Lower leg skin (tissue), 4 donors: ENCODE data around the gene ADIRF. TPM values are rescaled to one million over a fixed set of nuclear protein-coding genes. Genes with fewer than 3 reads are reported as not detected.

Experiments used
- DNase-seq, 2 donors: peaks; one replicate each; pipeline ENCODE4 v3.0.0-alpha.2; 2019; ENCODE audit warnings: low spot score in 2 of 2
- H3K4me3 ChIP-seq: fragments of 200-600 bp; sonication (generic); 2 replicates; pipeline ENCODE4 v1.5.1; 2017; ENCODE audit warnings: mild to moderate bottlenecking, low read depth; ENCODE audit not compliant: poor library complexity, severe bottlenecking
- CTCF ChIP-seq, 3 donors: fragments of 450-650 bp; IDR thresholded peaks; one replicate each; pipeline ENCODE4 v1.5.1; 2016; ENCODE audit warnings: antibody characterized with exemption in 3 of 3, mild to moderate bottlenecking in 3 of 3, moderate library complexity in 2 of 3
- POLR2A ChIP-seq, 2 donors: fragments of 450-650 bp; IDR thresholded peaks; one replicate each; pipeline ENCODE4 v1.6.1; 2016 to 2017; ENCODE audit warnings: antibody characterized with exemption in 2 of 2, mild to moderate bottlenecking in 1 of 2, moderate library complexity in 1 of 2
- WGBS, 2 donors: methylation state at CpG; one replicate each; pipeline ENCODE4 v1.1.5; 2018; 5-methylcytosine and 5-hydroxymethylcytosine counted together
- intact Hi-C: fragments of 100-400 bp; cut with DNase I; formaldehyde crosslinking; loops from one replicate; pipeline ENCODE4 v1.15.0; 2023; ENCODE audit warnings: low total_unique reads
- total RNA-seq, 4 donors: library from RNA; depleted of rRNA; stranded (reverse); fragments of >200 nt; gene quantifications; one replicate each; pipeline ENCODE4 v1.1.0, GENCODE V29; 2016

The ADIRF gene
- total RNA-seq, 4 donors from 2014 or later, result 72.0 to 125 (median 80.4) TPM

GRCh38 chr10:86941991-86942421, 26.3 kb upstream of the ADIRF start:
- TF ChIP-seq CTCF (IDR thresholded peaks at IDR 0.05), result no peak
- no peak for TF ChIP-seq POLR2A (IDR thresholded peaks at IDR 0.05)
- 87 to 91% methylated on average over 14 of the region's 14 CpGs for WGBS, 2 donors
- intact Hi-C loops, result no loop called here
- H3K4me3 ChIP-seq, result no peak overlapping the region
- peak in 1 of 2 donors; percentile 65 for DNase-seq

GRCh38 chr10:86942441-86943315, 25.6 kb upstream of the ADIRF start:
- 81 to 89% methylated on average over 56 to 69 of the region's 94 CpGs for WGBS, 2 donors
- DNase-seq, result peak in 1 of 2 donors; percentile 83
- no peak overlapping the region for H3K4me3 ChIP-seq
- TF ChIP-seq CTCF (IDR thresholded peaks at IDR 0.05), result no peak
- TF ChIP-seq POLR2A (IDR thresholded peaks at IDR 0.05), result no peak
- intact Hi-C loops, result no loop called here

GRCh38 chr10:86943316-86944030, 24.8 kb upstream of the ADIRF start:
- intact Hi-C loops, result no loop called here
- peak in 1 of 2 donors; percentile 78 for DNase-seq
- 91 to 95% methylated on average over 25 to 30 of the region's 30 CpGs for WGBS, 2 donors
- no peak overlapping the region for H3K4me3 ChIP-seq
- no peak for TF ChIP-seq CTCF (IDR thresholded peaks at IDR 0.05)
- no peak for TF ChIP-seq POLR2A (IDR thresholded peaks at IDR 0.05)

- no peak overlapping the region for H3K4me3 ChIP-seq
- DNase-seq, result no peak
- TF ChIP-seq CTCF (IDR thresholded peaks at IDR 0.05) (no peak), POLR2A (IDR thresholded peaks at IDR 0.05) (no peak)
- intact Hi-C loops, result no loop called here
- WGBS, 2 donors, result 47 to 83% methylated on average over 3 to 4 of the region's 4 CpGs
Measured at GRCh38 chr10:86944031-86944419, 24.3 kb upstream of the ADIRF start.

GRCh38 chr10:86944471-86944870, 23.8 kb upstream of the ADIRF start:
- intact Hi-C loops, result no loop called here
- peak in 1 of 2 donors; percentile 71 for DNase-seq
- H3K4me3 ChIP-seq, result no peak overlapping the region
- TF ChIP-seq POLR2A (IDR thresholded peaks at IDR 0.05) (no peak), CTCF (IDR thresholded peaks at IDR 0.05) (no peak)
